Measurements from ENCODE around the gene ZNF513. TPM values are rescaled to one million over a fixed set of nuclear protein-coding genes. Genes with fewer than 3 reads are reported as not detected.
A peak's percentile ranks its signal among the peaks of the same experiment; 100 is the strongest.

ZNF513 gene
- polyA plus RNA-seq, 2 of the 4 experiments (the other 2 are of a cell fraction): 10.8 to 22.7 TPM

- TF ChIP-seq JUN (IDR thresholded peaks at IDR 0.05): peak in 1 of 2 experiments; percentile 38; a peak in 2 of 5 replicates
- TF ChIP-seq HDAC2 (IDR thresholded peaks at IDR 0.05): no peak
- peak; percentile 10; the same call in 1 of the 2 replicates for TF ChIP-seq POLR2A (IDR thresholded peaks at IDR 0.05; ENCODE audit: low read length)
- H3K9me3 ChIP-seq: no peaks in the 10 kb centered on the region
- ATAC-seq (no peak), DNase-seq (ENCODE audit: low read depth in 1 of 2, low spot score in 1 of 2) (no peak), FAIRE-seq (no peak)
- ChIA-PET POLR2A (no interaction called here), CTCF (interaction anchor here (0.6 to 6.9 kb wide), 11 partner anchors 8 to 306 kb away, joined by 3 to 50 read pairs (median 3); partner anchors contain the start of gene EIF2B4)
- H3K4me2 ChIP-seq: no peak overlapping the region
- 88% methylated on average over 18 of the region's 18 CpGs for WGBS (ENCODE audit: missing lambda C conversion rate)
- no peak overlapping the region for H3K27ac ChIP-seq
- H3K4me3 ChIP-seq: no peak overlapping the region
- peaks cover 28% of the 10 kb centered on the region for H3K4me1 ChIP-seq
Observed at GRCh38 chr2:27377618-27378095, 2.9 kb downstream of the ZNF513 start.

- Histone ChIP-seq H3K9me3 (no peaks in the 10 kb centered on the region), H3K27ac (no peak overlapping the region), H3K4me3 (no peak overlapping the region), H3K4me2 (no peak overlapping the region), H3K4me1 (peaks cover 34% of the 10 kb centered on the region)
- DNase-seq (ENCODE audit: low read depth in 1 of 2, low spot score in 1 of 2) (no peak), ATAC-seq (no peak), FAIRE-seq (no peak)
- ChIA-PET POLR2A (no interaction called here), CTCF (interaction anchor here (0.6 to 6.9 kb wide), 9 partner anchors 7 to 306 kb away, joined by 3 to 50 read pairs (median 4); partner anchors contain the start of gene EIF2B4)
- 80% methylated on average over 10 of the region's 10 CpGs for WGBS (ENCODE audit: missing lambda C conversion rate)
- TF ChIP-seq CHD4 (IDR thresholded peaks at IDR 0.05; ENCODE audit: borderline replicate concordance): no peak
- no peak for TF ChIP-seq CBX2 (IDR thresholded peaks at IDR 0.05; ENCODE audit: borderline replicate concordance, low read depth)
- TF ChIP-seq HOXB13 (CRISPR knock-in tag; IDR thresholded peaks at IDR 0.05; ENCODE audit: low read depth): no peak
- TF ChIP-seq BCL3 (IDR thresholded peaks at IDR 0.05): 0 out of 3 replicates have a peak, but pooled peaks have one; percentile 32
- TF ChIP-seq POLR2A (IDR thresholded peaks at IDR 0.05; ENCODE audit: low read length): no peak; the same call in none of the 2 replicates
- TF ChIP-seq RAD21 (conservative IDR thresholded peaks at IDR 0.05 in 1 of 2, IDR thresholded peaks at IDR 0.05 in 1 of 2): no peak
- TF ChIP-seq JUN (IDR thresholded peaks at IDR 0.05): peak in 1 of 2 experiments; percentile 26; a peak in 2 of 5 replicates
- TF ChIP-seq CEBPB (IDR thresholded peaks at IDR 0.05): no peak
- no peak for TF ChIP-seq EHMT2 (IDR thresholded peaks at IDR 0.05; ENCODE audit: low read depth)
Observed at GRCh38 chr2:27376866-27377617, 3.5 kb downstream of the ZNF513 start.

GRCh38 chr2:27376151-27376865 lies 4.2 kb downstream of the ZNF513 start:
- WGBS (ENCODE audit: missing lambda C conversion rate): 89% methylated on average over 16 of the region's 16 CpGs
- no peak for DNase-seq (ENCODE audit: low read depth in 1 of 2, low spot score in 1 of 2)
- ChIA-PET POLR2A (no interaction called here), CTCF (interaction anchor here (0.9 to 6.9 kb wide), 5 partner anchors 23 to 57 kb away, joined by 3 to 50 read pairs (median 3); no protein-coding TSS in a partner anchor)
- no peak overlapping the region for H3K4me3 ChIP-seq
- peaks cover 37% of the 10 kb centered on the region for H3K4me1 ChIP-seq
- no peak for ATAC-seq
- no peak for FAIRE-seq
- no peak overlapping the region for H3K4me2 ChIP-seq
- no peaks in the 10 kb centered on the region for H3K9me3 ChIP-seq
- H3K27ac ChIP-seq: no peak overlapping the region
- TF ChIP-seq FOXS1 (CRISPR knock-in tag; IDR thresholded peaks at IDR 0.05) (no peak), PHF8 (IDR thresholded peaks at IDR 0.05; ENCODE audit: borderline replicate concordance, low read depth) (no peak), EHMT2 (IDR thresholded peaks at IDR 0.05; ENCODE audit: low read depth) (no peak), RCOR1 (IDR thresholded peaks at IDR 0.05; ENCODE audit: low read depth, low read length) (no peak), NFE2L2 (conservative IDR thresholded peaks at IDR 0.05; ENCODE audit: low read length) (no peak), RFX5 (IDR thresholded peaks at IDR 0.05) (no peak), JUN (IDR thresholded peaks at IDR 0.05) (no peak; a peak in 1 of 5 replicates), TFCP2L1 (CRISPR knock-in tag; IDR thresholded peaks at IDR 0.05) (no peak), CEBPB (IDR thresholded peaks at IDR 0.05) (no peak), HDAC2 (IDR thresholded peaks at IDR 0.05) (no peak), BHLHE40 (IDR thresholded peaks at IDR 0.05; ENCODE audit: low read depth, low read length) (no peak), CHD4 (IDR thresholded peaks at IDR 0.05; ENCODE audit: borderline replicate concordance) (no peak), SMC3 (IDR thresholded peaks at IDR 0.05) (no peak), RNF2 (IDR thresholded peaks at IDR 0.05; ENCODE audit: borderline replicate concordance, low read depth) (no peak), JUNB (IDR thresholded peaks at IDR 0.05) (no peak), GATA3 (IDR thresholded peaks at IDR 0.05; ENCODE audit: borderline replicate concordance) (no peak), EHF (CRISPR knock-in tag; IDR thresholded peaks at IDR 0.05) (no peak), ZSCAN20 (CRISPR knock-in tag; IDR thresholded peaks at IDR 0.05) (no peak), ESRRA (IDR thresholded peaks at IDR 0.05; ENCODE audit: borderline replicate concordance, low read length) (no peak), NR3C1 (IDR thresholded peaks at IDR 0.05) (no peak)

Data from A549 (cell line).